ENCODE measurements around the gene SMG6.

- TF ChIP-seq CTCF (conservative IDR thresholded peaks at IDR 0.05; ENCODE audit: low read depth, low read length): no peak
- no peak for TF ChIP-seq EZH2 (IDR thresholded peaks at IDR 0.05; ENCODE audit: borderline replicate concordance, low read depth, low read length, poor library complexity, severe bottlenecking)
These were observed 118.3 kb downstream of the SMG6 start for GRCh38 chr17:2184993-2185931.
